HCT116 (cell line): ENCODE data around the gene PPHLN1. TPM values are rescaled to one million over a fixed set of nuclear protein-coding genes. Genes with fewer than 3 reads are reported as not detected.

Experiments used
- ATAC-seq: fragments of 200-7000 bp; cut with Tn5 transposase; 2 replicates; pipeline ENCODE4 v1.9.1; 2020; ENCODE audit warnings: mild to moderate bottlenecking, moderate library complexity
- BruUV-seq: library from RNA; stranded (reverse); fragments of 400-500 nt; replicated peaks from 2 replicates; lab custom pipeline; 2021; lab: Mats Ljungman, UMichigan
- CTCF ChIA-PET: fragments of 300-600 bp; sonication (Branson Sonifier 250); formaldehyde crosslinking; loops from one replicate; lab custom pipeline; 2021; ENCODE audit warnings: antibody characterized with exemption; lab: Charles Lee
- POLR2A ChIA-PET: fragments of 300-600, 350-600 bp; sonication (Branson Sonifier 250); formaldehyde crosslinking; loops from one replicate; lab custom pipeline; 2021; ENCODE audit warnings: antibody characterized with exemption; lab: Charles Lee
- RAD21 ChIA-PET, 2 experiments: fragments of 300-600 bp; sonication (Branson Sonifier 250); formaldehyde crosslinking; loops; one replicate each; lab custom pipeline; 2023; ENCODE audit warnings: low total read pairs in 2 of 2; ENCODE audit not compliant: uncharacterized antibody in 2 of 2, unreplicated experiment in 2 of 2, low non-redundant PET in 1 of 2; lab: Charles Lee
- DNase-seq: peaks from one replicate; pipeline ENCODE4 v3.0.0-alpha.2; 2010; ENCODE audit warnings: low read depth, low spot score
- H2AFZ ChIP-seq: fragments of 200-600 bp; shearing (Covaris generic), sonication (generic); 2 replicates; pipeline ENCODE4 v1.6.1; 2017; ENCODE audit warnings: low read depth, mixed run types, mixed read lengths, antibody characterized with exemption, low read length; ENCODE audit not compliant: poor library complexity, severe bottlenecking
- H3K27ac ChIP-seq: 2 replicates; pipeline ENCODE4 v1.5.1; 2012; ENCODE audit warnings: low read depth, low read length
- H3K27me3 ChIP-seq: fragments of 200-600 bp; sonication (generic); 2 replicates; pipeline ENCODE4 v1.6.1; 2016; ENCODE audit warnings: mixed run types, low read length, mixed read lengths; ENCODE audit not compliant: insufficient read depth
- H3K36me3 ChIP-seq, 2 experiments: fragments of 200-500 bp in 1 of 2; fragments of 200-600 bp in 1 of 2; sonication (Bioruptor generic) in 1 of 2; sonication (generic) in 1 of 2; 2 replicates each; pipeline versions ENCODE4 v1.5.1 to v1.6.1; 2014 to 2016; ENCODE audit warnings: low read length in 2 of 2, inconsistent platforms in 1 of 2, mixed read lengths in 1 of 2, mixed run types in 1 of 2; ENCODE audit not compliant: insufficient read depth in 2 of 2, control insufficient read depth in 1 of 2
- H3K4me1 ChIP-seq, 2 experiments: fragments of 200-600 bp in 1 of 2; sonication (generic) in 1 of 2; 2 replicates each; pipeline versions ENCODE4 v1.5.1 to v1.6.1; 2012 to 2017; ENCODE audit warnings: low read length in 2 of 2, inconsistent platforms in 1 of 2, mild to moderate bottlenecking in 1 of 2, mixed read lengths in 1 of 2, mixed run types in 1 of 2, moderate library complexity in 1 of 2; ENCODE audit not compliant: insufficient read depth in 2 of 2, control insufficient read depth in 1 of 2
- H3K4me2 ChIP-seq: fragments of 200-600 bp; sonication (generic); 2 replicates; pipeline ENCODE4 v1.6.1; 2017; ENCODE audit warnings: mixed run types, low read length, mixed read lengths
- H3K4me3 ChIP-seq, 2 experiments: fragments of 200-600 bp in 1 of 2; sonication (generic) in 1 of 2; replicated peaks in 1 of 2; 2 replicates each; pipeline ENCODE4 v1.5.1; 2011 to 2016; ENCODE audit warnings: low read length in 2 of 2, control low read depth in 1 of 2, low read depth in 1 of 2, mild to moderate bottlenecking in 1 of 2, mixed read lengths in 1 of 2, mixed run types in 1 of 2
- H3K79me2 ChIP-seq: fragments of 200-600 bp; sonication (generic); 2 replicates; pipeline ENCODE4 v1.6.1; 2017; ENCODE audit warnings: mild to moderate bottlenecking, mixed run types, low read length, moderate library complexity, mixed read lengths; ENCODE audit not compliant: insufficient read depth
- H3K9ac ChIP-seq: fragments of 200-600 bp; sonication (generic); 2 replicates; pipeline ENCODE4 v1.6.1; 2016; ENCODE audit warnings: low read length, mixed read lengths
- H3K9me2 ChIP-seq: fragments of 200-600 bp; sonication (generic), shearing (Covaris generic); 2 replicates; pipeline ENCODE4 v1.6.1; 2017; ENCODE audit warnings: mixed run types, mild to moderate bottlenecking, moderate library complexity; ENCODE audit not compliant: insufficient read depth
- H3K9me3 ChIP-seq, 2 experiments: fragments of 200-500 bp in 1 of 2; fragments of 200-600 bp in 1 of 2; sonication (Bioruptor generic) in 1 of 2; sonication (generic) in 1 of 2; 2 replicates each; pipeline ENCODE4 v1.6.1; 2014 to 2017; ENCODE audit warnings: low read length in 2 of 2, mixed read lengths in 2 of 2, inconsistent platforms in 1 of 2, low read depth in 1 of 2, mild to moderate bottlenecking in 1 of 2, mixed run types in 1 of 2, moderate library complexity in 1 of 2; ENCODE audit not compliant: control insufficient read depth in 1 of 2, insufficient read depth in 1 of 2
- H4K20me1 ChIP-seq: fragments of 200-600 bp; sonication (generic), shearing (Covaris generic); 2 replicates; pipeline ENCODE4 v1.6.1; 2017; ENCODE audit warnings: mixed run types, mild to moderate bottlenecking, moderate library complexity; ENCODE audit not compliant: insufficient read depth
- CBX3 ChIP-seq: IDR thresholded peaks from 2 replicates; pipeline ENCODE4 v1.6.1; 2012; ENCODE audit warnings: low read depth
- CEBPB ChIP-seq: IDR thresholded peaks from 2 replicates; pipeline ENCODE4 v1.6.1; 2012; ENCODE audit warnings: low read depth
- EZH2 ChIP-seq: fragments of 200-600 bp; sonication (generic); IDR thresholded peaks from 2 replicates; pipeline ENCODE4 v1.6.1; 2017; ENCODE audit warnings: antibody characterized with exemption, mixed run types
- EZH2phosphoT487 ChIP-seq: fragments of 200-600 bp; IDR thresholded peaks from 2 replicates; pipeline ENCODE4 v1.6.1; 2018; ENCODE audit warnings: antibody characterized with exemption, borderline replicate concordance
- JUND ChIP-seq: IDR thresholded peaks from 2 replicates; pipeline ENCODE4 v1.6.1; 2012
- MAX ChIP-seq: IDR thresholded peaks from 2 replicates; pipeline ENCODE4 v1.6.1; 2012
- SP1 ChIP-seq: IDR thresholded peaks from 2 replicates; pipeline ENCODE4 v1.6.1; 2012; ENCODE audit warnings: low read depth
- SRF ChIP-seq: IDR thresholded peaks from 2 replicates; pipeline ENCODE4 v1.6.1; 2012; ENCODE audit warnings: low read depth
- ZBTB33 ChIP-seq: IDR thresholded peaks from 2 replicates; pipeline ENCODE4 v1.6.1; 2011; ENCODE audit warnings: mild to moderate bottlenecking, low read length, moderate library complexity; ENCODE audit not compliant: insufficient replicate concordance; ENCODE audit errors: extremely low read depth
- ZFX ChIP-seq: fragments of 450-650 bp; IDR thresholded peaks from 2 replicates; pipeline ENCODE4 v1.6.1; 2017
- ZNF274 ChIP-seq: fragments of 200-500 bp; sonication (Bioruptor generic); IDR thresholded peaks from 2 replicates; pipeline ENCODE4 v1.6.1; 2014; ENCODE audit warnings: mild to moderate bottlenecking, low read depth, low read length, inconsistent platforms
- intact Hi-C: fragments of 100-400 bp; cut with micrococcal nuclease; formaldehyde crosslinking; loops from 2 replicates; pipeline ENCODE4 v1.10.0; 2022
- total RNA-seq: library from RNA; stranded (reverse); gene quantifications from one replicate; pipeline ENCODE4 v1.2.1, GENCODE V29; 2021; ENCODE audit not compliant: unreplicated experiment
- TF ChIP-seq, protein P1 (sequence below): IDR thresholded peaks from 2 replicates; pipeline ENCODE4 v1.6.1; 2012

The PPHLN1 gene
- total RNA-seq, 1 experiment from 2014 or later = 57.4 TPM

DNA sequence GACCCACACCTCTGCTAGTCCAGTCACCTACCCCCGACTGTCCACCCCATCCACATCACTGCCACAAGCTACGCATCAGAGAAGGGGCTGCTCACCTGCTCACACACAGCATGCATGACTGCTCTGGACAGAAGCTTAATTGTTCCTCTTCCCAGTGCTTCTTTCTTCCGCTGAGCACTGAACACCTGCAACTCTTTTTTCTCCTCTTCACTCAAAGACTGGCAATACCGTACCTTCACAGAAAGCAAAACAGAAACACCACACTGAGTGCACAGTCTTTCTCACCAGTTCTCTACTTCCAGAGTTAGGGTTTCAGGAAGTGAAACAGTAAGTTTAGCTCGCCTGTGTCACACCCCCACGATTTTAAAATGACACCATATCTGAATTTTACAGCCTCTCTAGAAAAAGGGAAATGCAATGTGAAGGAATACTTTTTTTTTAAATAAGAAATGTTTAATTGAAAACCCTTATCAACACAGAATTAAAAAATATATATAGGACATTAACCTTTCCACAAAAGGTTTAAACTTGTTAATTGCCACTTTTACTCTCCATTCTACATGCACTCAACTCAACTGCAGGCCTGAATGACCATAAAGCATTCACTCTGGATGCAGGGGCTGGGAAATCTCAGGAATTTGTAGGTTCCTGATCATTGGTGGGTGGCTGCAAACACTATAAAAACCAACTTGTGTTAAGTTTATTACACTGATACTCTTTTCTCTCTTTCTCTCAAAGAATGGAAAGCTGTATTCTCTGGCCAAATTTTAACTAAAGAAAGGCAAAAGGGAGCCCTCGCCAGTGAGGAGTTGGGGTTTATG is 143.6 kb downstream of the PPHLN1 start:
- H4K20me1 ChIP-seq = no peaks in the 10 kb centered on the region
- H3K9me2 ChIP-seq = no peaks in the 10 kb centered on the region
- no peak overlapping the region for H3K4me3 ChIP-seq
- ATAC-seq = no peak
- peaks cover 7 to 18% of the 10 kb centered on the region in 2 experiments for H3K4me1 ChIP-seq
- H3K4me2 ChIP-seq = no peak overlapping the region
- H3K79me2 ChIP-seq = no peaks in the 10 kb centered on the region
- H3K9ac ChIP-seq = no peak overlapping the region
- ChIA-PET RAD21 (no interaction called here), CTCF (interaction anchor here (1.1 kb wide), 1 partner anchor 13 kb away, joined by 4 read pairs; no protein-coding TSS in a partner anchor), POLR2A (no interaction called here)
- no peak for TF ChIP-seq JUND
- no peak for TF ChIP-seq EZH2phosphoT487
- TF ChIP-seq ZFX = no peak
- TF ChIP-seq SRF = no peak
- TF ChIP-seq CBX3 = no peak
- TF ChIP-seq ZBTB33 = no peak
- no peak for TF ChIP-seq CEBPB
- TF ChIP-seq ZNF274 = no peak
- no peak for TF ChIP-seq SP1
- TF ChIP-seq, protein P1, sequence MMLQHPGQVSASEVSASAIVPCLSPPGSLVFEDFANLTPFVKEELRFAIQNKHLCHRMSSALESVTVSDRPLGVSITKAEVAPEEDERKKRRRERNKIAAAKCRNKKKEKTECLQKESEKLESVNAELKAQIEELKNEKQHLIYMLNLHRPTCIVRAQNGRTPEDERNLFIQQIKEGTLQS = no peak
- TF ChIP-seq MAX = no peak
- TF ChIP-seq EZH2 = no peak
- H3K9me3 ChIP-seq = no peaks in the 10 kb centered on the region
- intact Hi-C loops = no loop called here
- H2AFZ ChIP-seq = no peak overlapping the region
- no peaks in the 10 kb centered on the region for H3K36me3 ChIP-seq
- H3K27ac ChIP-seq = no peak overlapping the region
- no peaks in the 10 kb centered on the region for H3K27me3 ChIP-seq
- BruUV-seq = no TSS peak
- DNase-seq = no peak
